NOMO-1 (cell line): Measurements from ENCODE around the gene CORT.
"Not testable (repeated sequence)": the region's sequence is repeated elsewhere in the genome, so short reads cannot be mapped to it uniquely, and the experiment has no call there.

Experiments
- DNase-seq, 2 experiments: peaks; one replicate each; lab custom pipeline; 2025; ENCODE audit not compliant: unreplicated experiment in 2 of 2; lab: John Stamatoyannopoulos, UW

Gene CORT, protein sequence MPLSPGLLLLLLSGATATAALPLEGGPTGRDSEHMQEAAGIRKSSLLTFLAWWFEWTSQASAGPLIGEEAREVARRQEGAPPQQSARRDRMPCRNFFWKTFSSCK

DNA sequence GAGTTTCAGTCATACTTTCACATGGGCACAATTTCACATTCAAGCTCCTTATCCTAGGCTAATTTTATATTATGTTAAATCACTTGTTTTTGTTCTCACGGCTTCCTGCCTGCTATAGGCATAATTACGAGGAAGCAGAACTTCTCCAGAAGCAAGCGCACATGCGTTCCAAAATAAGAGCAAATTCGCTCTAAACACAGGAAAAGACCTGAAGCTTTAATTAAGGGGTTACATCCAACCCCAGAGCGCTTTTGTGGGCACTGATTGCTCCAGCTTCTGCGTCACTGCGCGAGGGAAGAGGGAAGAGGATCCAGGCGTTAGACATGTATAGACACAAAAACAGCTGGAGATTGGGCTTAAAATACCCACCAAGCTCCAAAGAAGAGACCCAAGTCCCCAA, at the start of gene CORT:
TSS of gene CORT (plus strand) at position 281 of the 400 bp plus-strand sequence. CDS start 193 bp downstream, outside the sequence.
- no peak for DNase-seq

- no peak for DNase-seq
Measured at GRCh38 chr1:10401281-10401680, 48.5 kb upstream of the CORT start.

DNA sequence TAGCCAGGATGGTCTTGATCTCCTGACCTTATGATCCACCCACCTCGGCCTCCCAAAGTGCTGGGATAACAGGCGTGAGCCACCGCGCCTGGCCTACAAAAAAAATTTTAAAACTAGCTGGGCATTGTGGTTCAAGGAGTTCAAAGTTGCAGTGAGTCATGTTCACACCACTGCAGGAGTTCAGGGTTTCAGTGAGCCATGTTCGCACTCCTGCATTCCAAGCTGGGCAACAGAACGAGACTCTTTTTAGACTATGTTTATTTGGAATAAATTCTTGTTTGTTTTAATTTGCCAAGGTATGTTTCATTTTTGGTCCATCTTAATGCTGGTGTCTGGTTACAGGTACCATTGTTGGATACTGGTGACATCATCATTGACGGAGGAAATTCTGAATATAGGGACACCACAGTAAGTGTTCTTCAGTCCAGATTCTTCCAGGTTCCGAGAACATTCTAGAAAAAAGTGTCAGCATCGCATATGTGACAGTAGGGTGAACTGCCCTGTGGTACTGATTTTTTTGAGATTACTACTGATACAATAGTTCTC, 47.0 kb upstream of the CORT start:
- no peak for DNase-seq

DNA sequence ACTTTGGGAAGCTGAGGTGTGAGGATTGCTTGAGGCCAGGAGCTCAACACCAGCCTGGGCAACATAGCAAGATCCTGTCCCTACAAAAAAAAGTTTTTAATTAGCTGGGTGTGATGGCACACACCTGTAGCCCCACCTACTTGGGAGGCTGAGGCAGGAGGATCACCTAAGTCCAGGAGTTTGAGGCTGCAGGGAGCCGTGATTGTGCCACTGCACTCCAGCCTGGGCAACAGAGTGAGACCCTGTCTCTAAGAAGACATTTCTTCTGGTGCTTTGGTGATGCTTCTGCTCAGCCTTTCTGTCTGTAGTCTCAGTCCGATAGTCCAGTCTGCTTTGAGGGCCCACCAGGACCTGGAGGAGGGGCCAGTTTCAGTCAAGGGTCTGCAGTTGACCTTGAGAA, 42.6 kb upstream of the CORT start:
- no peak for DNase-seq

GRCh38 chr1:10415211-10415930, 34.5 kb upstream of the CORT start:
- peak; percentile 95 to 98 for DNase-seq

- DNase-seq, result not testable (repeated sequence)
Measured at GRCh38 chr1:10415967-10416366, 33.9 kb upstream of the CORT start.

GRCh38 chr1:10418741-10419140, 31.1 kb upstream of the CORT start:
- DNase-seq, result not testable (repeated sequence)

DNA sequence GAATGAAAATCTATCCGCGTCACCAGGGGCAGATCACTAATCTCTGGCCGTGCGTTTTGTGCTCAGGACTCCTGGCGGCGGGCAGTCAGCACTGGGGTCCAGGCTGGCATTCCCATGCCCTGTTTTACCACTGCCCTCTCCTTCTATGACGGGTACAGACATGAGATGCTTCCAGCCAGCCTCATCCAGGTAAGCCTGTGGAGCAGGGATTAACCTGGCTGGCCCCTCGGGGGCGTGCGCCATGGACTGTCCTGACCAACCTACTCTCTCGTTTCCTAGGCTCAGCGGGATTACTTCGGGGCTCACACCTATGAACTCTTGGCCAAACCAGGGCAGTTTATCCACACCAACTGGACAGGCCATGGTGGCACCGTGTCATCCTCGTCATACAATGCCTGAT, 30.5 kb upstream of the CORT start:
- no peak for DNase-seq

- DNase-seq, result no peak
Measured at GRCh38 chr1:10421637-10422036, 28.2 kb upstream of the CORT start.

DNA sequence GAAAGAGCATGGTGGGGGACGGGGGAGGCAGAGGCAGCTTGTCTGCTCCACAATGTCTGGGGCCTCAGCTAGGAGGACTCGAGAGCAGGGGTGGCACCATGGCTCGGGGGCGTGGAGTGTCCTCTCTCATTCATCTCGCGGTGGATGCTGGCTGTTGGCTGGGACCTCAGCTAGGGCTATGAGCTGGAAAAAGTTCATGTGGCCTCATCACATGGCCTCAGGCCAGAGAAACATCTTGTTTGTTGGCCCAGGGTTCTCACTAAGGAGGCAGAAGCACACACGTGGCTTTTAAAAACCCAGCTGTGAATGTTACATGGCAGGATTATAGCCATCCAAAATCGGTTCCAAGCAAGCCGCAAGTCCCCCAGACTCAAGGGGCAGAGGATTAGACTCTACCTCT, 25.8 kb upstream of the CORT start:
- DNase-seq, result no peak

DNA sequence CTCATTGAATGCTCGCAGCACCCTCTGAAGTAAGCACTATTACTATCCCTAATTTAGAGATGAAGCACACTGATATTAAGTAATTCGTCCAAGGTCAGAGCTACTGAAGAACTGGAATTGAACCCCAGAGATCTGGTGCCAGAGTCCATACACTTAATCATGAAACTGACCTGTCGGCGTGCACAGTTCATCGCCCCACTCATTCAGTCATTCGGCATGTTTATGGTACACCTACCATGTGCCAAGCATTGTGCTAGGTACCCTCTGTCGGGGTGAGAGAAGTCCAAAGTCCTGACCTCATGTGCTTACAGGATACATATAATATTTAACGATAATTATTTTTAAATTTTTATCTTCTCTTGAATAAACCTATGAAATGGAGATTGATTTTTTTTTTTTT, 25.2 kb upstream of the CORT start:
- DNase-seq, result no peak

DNA sequence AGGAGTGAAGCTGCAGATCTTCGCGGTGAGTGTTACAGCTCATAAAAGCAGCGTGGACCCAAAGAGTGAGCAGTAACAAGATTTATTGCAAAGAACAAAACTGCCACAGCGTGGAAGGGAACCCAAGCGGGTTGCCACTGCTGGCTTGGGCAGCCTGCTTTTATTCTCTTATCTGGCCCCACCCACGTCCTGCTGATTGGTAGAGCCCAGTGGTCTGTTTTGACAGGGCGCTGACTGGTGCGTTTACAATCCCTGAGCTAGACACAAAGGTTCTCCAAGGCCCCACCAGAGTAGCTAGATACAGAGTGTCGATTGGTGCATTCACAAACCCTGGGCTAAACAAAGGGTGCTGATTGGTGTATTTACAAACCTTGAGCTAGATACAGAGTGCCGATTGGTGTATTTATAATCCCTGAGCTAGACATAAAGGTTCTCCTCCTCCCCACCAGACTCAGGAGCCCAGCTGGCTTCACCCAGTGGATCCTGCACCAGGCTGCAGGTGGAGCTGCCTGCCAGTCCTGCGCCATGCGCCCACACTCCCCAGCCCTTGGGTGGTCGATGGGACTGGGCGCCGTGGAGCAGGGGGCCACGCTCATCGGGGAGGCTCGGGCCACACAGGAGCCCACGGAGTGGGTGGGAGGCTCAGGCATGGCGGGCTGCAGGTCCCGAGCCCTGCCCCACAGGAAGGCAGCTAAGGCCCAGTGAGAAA, 23.9 kb upstream of the CORT start:
- not testable (repeated sequence) for DNase-seq

DNA sequence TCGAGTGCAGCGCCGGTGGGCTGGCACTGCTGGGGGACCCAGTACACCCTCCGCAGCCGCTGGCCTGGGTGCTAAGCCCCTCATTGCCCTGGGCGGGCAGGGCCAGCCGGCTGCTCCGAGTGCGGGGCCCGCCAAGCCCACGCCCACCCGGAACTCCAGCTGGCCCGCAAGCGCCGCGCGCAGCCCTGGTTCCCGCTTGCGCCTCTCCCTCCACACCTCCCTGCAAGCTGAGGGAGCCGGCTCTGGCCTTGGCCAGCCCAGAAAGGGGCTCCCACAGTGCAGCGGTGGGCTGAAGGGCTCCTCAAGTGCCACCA, 23.3 kb upstream of the CORT start:
- not testable (repeated sequence) for DNase-seq

DNA sequence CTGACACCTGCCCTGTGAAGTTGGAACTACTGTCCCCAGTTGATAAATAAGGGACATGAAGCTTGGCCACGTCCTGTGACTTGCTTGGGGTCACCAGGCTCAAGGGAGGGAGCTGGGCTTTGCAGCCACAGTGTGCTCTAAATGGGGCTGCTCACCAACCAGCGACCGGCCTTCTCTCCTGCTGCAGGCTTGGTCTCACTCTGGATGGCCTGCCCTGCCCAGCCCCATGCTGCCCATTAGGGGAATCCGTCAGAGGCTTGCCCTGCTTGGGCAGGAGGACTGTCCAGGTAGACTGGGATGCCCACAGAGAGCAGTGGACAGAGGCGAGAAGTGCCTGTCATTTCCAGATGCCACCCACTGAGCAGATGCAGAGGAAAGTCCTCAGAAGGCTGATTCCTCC, 20.8 kb upstream of the CORT start:
- no peak for DNase-seq

GRCh38 chr1:10429868-10430215, 20.0 kb upstream of the CORT start:
- peak in 1 of 2 experiments; percentile 51 for DNase-seq

- peak; percentile 80 to 87 for DNase-seq
Measured at GRCh38 chr1:10430216-10431069, 19.4 kb upstream of the CORT start, which contains the start of gene CENPS. TSS of gene CENPS (plus strand) at chr1:10430433. CDS start at chr1:10430518, 85 bp downstream.

GRCh38 chr1:10431070-10431730, 18.6 kb upstream of the CORT start:
- DNase-seq, result no peak

GRCh38 chr1:10432910-10433700, 16.7 kb upstream of the CORT start:
- DNase-seq, result no peak

- DNase-seq, result no peak
Measured at GRCh38 chr1:10433790-10434189, 16.0 kb upstream of the CORT start.

DNA sequence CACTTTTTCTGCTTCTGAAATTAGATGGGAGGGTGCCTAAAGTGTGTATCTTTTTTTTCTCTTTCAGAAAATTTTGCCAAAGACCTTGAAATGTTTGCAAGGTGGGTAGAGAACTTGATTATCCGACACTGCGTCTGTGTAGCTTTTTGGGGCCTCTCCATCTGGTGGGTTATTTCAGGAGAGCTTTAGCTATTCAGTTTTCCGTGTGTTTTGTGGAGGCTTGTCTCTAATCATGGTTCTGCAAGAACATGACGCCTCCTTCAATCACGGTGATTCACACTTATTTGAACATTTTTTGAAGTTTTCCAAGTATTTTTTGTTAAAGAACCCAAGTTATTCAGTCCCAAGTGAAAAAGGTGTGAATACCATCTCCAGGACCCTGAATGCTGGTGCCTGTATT, 15.2 kb upstream of the CORT start:
- no peak for DNase-seq
